HG02588 (cell line): Measurements from ENCODE around the gene CSGALNACT2.
A peak's percentile ranks its signal among the peaks of the same experiment; 100 is the strongest.

Source experiments
- ATAC-seq: cut with Tn5 transposase; IDR thresholded peaks from one replicate; pipeline ENCODE4 v1.9.1; 2021; ENCODE audit warnings: mild to moderate bottlenecking, moderate library complexity; ENCODE audit not compliant: unreplicated experiment

Gene CSGALNACT2

DNA sequence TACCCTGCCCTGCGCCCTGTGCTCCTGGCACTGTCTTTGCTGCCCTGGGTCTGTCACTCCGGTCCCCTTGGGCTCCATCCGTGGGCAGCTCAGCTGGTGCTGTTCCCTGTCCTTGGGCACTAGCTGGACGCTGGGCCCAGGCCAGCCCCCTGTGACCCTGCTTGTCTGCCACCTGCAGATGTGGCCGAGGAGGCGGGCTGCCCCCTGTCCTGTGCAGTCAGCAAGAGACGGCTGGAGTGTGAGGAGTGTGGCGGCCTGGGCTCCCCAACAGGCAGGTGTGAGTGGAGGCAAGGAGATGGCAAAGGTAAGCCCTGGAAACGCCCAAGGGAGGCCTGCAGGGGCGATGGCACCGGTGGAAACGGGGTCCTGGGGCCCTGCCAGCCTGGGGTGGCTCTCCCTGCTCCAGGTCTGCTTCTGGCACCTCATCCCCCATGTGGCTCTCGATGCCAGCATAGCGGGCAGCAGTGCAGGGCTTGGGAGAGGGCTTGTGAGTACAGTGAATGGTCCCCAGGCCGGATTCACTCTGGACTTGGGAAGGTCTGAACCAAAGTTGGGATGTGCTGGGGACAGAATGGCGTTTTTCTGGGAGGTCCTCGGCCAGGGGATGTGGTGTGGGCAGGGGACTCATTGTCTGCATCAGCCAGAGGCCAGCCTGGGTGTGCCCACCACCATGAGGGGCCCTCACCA, 26.2 kb upstream of the CSGALNACT2 start:
- no peak for ATAC-seq

DNA sequence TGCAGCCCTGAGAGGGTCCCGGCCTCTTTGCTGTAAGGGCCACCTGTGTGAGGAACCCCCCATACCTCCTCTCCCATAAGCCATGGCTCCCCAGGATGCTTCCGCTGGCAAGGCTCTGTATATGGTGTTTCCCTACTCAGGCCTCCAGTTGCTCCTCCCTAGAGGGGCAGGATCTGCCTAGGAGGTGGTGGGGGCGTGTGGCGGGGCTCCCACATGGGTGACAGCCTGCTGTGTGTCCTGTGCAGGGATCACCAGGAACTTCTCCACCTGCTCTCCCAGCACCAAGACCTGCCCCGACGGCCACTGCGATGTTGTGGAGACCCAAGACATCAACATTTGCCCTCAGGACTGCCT, 25.7 kb upstream of the CSGALNACT2 start:
- ATAC-seq = no peak

DNA sequence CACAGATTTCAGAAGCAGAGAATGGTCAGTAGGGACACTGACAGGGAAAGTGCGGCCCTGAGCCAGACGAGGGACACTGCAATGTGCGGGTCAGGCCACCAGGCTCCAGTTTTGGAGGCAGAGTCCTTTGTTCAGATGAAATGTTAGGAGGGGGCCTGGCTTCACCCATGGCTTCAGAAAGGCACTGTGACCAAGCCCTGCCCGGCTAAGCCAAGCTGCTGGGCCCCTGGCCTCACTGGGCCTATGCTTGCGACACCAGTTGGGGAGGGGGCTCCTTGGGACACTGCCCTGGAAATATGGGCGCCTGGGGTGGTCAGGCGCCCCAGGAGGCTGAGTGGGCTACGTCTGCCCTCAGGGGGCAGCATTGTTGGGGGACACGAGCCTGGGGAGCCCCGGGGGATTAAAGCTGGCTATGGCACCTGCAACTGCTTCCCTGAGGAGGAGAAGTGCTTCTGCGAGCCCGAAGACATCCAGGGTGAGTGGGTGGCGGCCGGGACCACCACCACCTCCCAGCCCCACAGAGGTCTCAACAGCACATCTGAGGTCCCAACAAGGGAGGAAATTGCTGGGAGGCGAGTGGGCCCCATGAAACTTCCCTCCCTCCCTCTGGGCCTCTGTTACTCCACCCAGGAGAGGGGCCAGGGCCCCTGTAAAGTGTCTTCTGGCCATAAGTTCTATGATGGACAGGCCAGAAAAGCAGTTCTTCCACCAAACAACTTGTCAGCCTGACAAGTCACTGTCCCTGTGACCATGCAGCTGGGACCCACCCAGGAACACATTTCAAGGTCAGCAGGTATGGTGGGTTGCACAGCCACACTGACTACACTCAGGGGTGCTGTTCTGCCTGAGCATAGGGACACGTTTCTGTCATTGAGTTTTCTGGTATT, 24.8 kb upstream of the CSGALNACT2 start:
- no peak for ATAC-seq

- ATAC-seq = no peak
These were observed 24.0 kb upstream of the CSGALNACT2 start for GRCh38 chr10:43114088-43114742.

GRCh38 chr10:43114743-43115611, 23.3 kb upstream of the CSGALNACT2 start:
- ATAC-seq = no peak

DNA sequence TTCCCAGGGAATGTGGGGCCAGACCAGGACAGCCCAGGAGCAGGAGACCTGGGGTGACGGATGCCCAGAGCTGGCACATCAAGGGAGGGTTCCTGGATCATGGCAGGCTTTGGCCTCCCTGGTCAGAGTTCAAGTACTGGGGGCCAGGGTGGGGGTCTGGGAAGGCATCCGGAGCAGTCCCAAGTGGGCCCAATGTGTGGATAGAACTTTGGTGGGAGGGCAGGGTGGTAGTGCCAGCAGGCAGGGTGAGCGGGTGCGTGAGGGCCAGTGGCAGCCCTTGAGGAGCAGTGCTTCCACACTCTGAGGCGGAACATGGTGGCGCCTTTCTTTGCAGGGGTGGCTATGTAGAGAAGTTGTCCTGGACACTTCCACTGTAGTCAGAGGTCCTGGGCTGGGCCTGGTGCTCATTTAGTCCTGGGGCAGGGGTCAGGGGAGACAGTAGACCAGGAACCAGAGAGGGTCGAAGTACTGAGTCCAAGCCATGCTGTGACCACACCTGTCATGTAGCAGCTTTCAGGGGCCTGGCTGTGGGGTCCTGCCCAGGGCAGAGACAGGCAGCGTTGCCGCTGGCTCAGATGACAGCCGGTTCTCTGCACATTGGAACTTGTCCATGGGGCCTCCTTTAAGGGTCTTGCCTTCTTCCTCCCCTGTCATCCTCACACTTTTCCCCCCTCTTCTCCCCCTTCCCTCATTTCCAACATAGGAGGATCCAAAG, 22.2 kb upstream of the CSGALNACT2 start:
- ATAC-seq = no peak

DNA sequence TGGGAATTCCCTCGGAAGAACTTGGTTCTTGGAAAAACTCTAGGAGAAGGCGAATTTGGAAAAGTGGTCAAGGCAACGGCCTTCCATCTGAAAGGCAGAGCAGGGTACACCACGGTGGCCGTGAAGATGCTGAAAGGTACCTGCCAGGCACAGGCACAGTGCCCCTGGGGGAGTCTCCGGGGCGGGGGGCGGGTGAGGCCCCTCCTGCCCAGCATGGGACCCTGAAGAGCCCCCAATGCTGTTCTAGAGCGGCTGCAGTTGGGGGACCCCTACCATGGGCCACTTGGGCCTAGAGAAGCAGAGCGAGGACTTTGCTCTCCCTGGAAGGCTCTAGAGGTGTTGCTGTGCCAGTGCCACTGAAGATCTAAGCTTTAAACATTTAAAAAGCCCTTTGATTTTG, 21.6 kb upstream of the CSGALNACT2 start:
- no peak for ATAC-seq

- ATAC-seq = no peak
These were observed 21.0 kb upstream of the CSGALNACT2 start for GRCh38 chr10:43117031-43117776.

DNA sequence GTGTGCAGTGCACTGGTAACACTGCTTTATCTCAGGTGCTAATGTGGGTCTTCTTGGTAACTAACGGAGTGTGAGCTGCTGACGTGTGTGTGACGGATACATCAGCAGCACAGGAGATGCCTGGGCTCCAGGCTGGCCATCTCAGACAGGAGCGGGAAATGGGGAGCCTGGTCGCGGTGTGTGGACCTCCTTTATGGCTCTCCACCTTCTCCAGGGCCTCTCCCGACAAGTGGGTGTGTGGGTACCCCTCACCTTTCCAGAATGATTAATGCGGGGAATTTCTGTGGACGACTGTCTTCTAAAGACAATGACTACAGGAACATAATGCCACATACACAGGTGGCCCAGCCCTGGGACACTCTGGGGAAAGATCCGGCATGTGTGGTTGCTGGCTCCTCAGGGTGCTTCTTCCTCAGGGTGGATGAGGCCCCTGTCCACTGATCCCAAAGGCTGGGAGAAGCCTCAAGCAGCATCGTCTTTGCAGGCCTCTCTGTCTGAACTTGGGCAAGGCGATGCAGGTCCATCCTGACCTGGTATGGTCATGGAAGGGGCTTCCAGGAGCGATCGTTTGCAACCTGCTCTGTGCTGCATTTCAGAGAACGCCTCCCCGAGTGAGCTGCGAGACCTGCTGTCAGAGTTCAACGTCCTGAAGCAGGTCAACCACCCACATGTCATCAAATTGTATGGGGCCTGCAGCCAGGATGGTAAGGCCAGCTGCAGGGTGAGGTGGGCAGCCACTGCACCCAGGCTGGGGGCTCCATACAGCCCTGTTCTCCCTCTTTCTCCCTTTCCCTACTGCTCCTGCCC, 20.3 kb upstream of the CSGALNACT2 start:
- ATAC-seq = no peak

DNA sequence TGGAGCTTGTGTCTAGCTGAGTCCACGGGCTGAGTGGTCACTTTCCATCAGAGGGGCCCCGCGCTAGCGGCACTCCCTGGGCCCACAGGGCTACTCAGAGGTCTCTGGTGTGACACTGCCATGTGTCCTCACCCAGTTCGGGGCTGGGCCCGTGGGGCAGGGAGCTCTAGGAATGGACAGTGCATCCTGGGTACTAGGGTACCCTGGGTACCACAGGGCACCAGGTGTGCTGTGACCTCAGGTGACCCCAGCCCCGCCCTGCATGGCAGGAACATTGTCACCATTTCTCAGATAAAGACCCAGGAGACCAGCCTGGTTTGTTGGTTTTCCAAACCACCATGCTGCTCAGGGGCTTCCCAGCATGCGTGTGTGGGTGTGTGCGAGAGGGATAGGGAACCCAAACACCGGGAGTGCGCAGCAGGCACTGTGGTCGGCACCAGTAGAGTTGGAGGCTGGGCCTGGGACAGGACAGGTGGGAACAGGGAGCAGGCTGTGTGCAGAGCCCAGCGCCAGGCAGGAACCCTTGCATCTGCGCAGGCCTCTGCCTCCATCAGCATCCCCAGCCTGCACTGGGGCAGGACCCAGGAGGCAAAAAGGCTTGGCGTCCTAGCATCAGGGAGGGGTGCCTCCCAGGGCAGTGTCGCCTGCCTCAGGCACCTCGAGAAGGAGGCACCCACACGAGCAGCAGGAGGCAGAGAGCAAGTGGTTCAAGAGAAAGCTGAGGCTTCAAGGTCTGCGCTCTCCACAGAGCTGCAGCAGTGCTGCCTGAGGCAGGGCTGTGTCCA, 19.4 kb upstream of the CSGALNACT2 start:
- no peak for ATAC-seq

DNA sequence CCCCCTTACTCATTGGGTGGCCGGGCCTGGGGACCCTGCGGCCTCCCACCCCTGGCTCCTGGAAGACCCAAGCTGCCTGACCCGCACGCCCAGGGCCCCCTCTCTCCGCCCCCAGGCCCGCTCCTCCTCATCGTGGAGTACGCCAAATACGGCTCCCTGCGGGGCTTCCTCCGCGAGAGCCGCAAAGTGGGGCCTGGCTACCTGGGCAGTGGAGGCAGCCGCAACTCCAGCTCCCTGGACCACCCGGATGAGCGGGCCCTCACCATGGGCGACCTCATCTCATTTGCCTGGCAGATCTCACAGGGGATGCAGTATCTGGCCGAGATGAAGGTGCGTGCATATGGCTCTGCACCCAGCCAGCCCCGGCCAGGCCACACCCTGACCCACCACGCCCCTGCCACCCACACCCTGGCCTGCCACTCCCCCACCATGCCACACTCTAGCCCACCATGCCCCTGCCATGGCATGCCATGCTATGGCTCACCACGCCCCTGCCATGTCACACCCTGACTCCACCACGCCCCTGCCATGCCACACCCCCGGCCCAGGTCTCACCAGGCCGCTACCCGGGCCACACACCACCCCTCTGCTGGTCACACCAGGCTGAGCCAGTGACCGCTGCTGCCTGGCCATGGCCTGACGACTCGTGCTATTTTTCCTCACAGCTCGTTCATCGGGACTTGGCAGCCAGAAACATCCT, 18.7 kb upstream of the CSGALNACT2 start:
- no peak for ATAC-seq

GRCh38 chr10:43120116-43120928, 17.9 kb upstream of the CSGALNACT2 start:
- ATAC-seq = no peak

- ATAC-seq = peak; percentile 90
These were observed 17.3 kb upstream of the CSGALNACT2 start for GRCh38 chr10:43120929-43121314.

GRCh38 chr10:43121444-43121843, 16.8 kb upstream of the CSGALNACT2 start:
- ATAC-seq = no peak

DNA sequence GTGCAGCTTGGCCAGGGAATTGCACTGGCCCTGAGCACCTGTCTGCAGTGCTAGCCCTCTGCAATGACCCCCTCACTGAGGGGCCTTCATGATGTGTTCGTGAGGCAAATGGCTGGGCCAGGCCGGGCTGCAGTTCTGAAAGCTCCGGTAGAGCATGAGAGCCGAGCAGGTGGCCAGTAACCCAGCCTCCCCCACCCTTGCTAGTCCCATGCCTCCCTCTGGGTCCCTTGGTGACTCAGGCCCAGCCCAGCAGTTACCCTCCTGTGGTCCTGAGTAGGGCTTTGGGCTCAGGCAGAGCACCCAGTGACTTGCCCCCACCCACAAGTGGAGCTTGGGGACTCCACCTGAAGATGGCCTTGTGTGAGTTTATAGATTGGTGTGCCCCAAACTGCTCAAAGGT, 16.1 kb upstream of the CSGALNACT2 start:
- no peak for ATAC-seq

DNA sequence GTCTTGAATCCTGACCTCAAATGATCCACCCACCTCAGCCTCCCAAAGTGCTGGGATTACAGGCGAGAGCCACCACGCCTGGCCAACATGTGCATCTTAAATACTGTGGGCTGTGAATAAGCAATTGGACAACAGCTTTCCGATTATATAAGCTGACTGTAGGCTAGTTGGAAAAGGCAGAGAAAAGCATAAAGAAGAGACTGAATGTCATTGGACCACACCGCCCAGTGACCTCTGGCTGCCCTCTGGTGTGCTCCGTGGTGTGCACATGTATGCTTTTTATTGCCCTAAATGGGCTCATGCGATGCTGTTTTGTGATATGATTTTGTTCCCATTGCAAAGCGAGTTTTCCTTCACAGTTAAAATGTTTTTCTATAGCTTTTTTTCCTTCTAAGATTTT, 15.4 kb upstream of the CSGALNACT2 start:
- no peak for ATAC-seq
